K562 (cell line): ENCODE measurements around the gene KMT5B. TPM values are rescaled to one million over a fixed set of nuclear protein-coding genes. Genes with fewer than 3 reads are reported as not detected.

ENCODE experiments used
- ATF4 ChIP-seq: fragments of 450-650 bp; formaldehyde crosslinking; IDR thresholded peaks from 2 replicates; pipeline ENCODE4 v1.4.0; 2022; ENCODE audit warnings: mild to moderate bottlenecking, moderate library complexity
- ESRRA ChIP-seq: fragments of 450-650 bp; IDR thresholded peaks from 2 replicates; pipeline ENCODE4 v1.6.1; 2014; ENCODE audit warnings: low read depth, mild to moderate bottlenecking, moderate library complexity, borderline replicate concordance
- ILK ChIP-seq: fragments of 450-650 bp; IDR thresholded peaks from 2 replicates; pipeline ENCODE4 v1.6.1; 2016; ENCODE audit warnings: missing genetic modification characterization, low read depth, mild to moderate bottlenecking, missing compliant biosample characterization, moderate library complexity, borderline replicate concordance
- MCM7 ChIP-seq, 2 experiments: fragments of 450-650 bp; IDR thresholded peaks; 2 replicates each; pipeline ENCODE4 v1.6.1; 2016 to 2018
- NBN ChIP-seq: fragments of 450-650 bp; IDR thresholded peaks from 2 replicates; pipeline ENCODE4 v1.6.1; 2016; ENCODE audit warnings: low read depth, mild to moderate bottlenecking
- NCOA2 ChIP-seq, 2 experiments: fragments of 450-650 bp; IDR thresholded peaks; 2 replicates each; pipeline ENCODE4 v1.6.1; 2018; ENCODE audit warnings: mild to moderate bottlenecking in 2 of 2, moderate library complexity in 1 of 2; ENCODE audit not compliant: partially characterized antibody in 2 of 2
- NFIC ChIP-seq: fragments of 450-650 bp; IDR thresholded peaks from 2 replicates; pipeline ENCODE4 v1.6.1; 2017; ENCODE audit warnings: mild to moderate bottlenecking, inconsistent platforms
- RBM34 ChIP-seq: fragments of 200-400 bp; formaldehyde crosslinking; IDR thresholded peaks from 2 replicates; pipeline ENCODE4 v1.6.1; 2018; ENCODE audit warnings: low read length, borderline replicate concordance; ENCODE audit not compliant: insufficient read depth
- RBM39 ChIP-seq: fragments of 200-400 bp; formaldehyde crosslinking; optimal IDR thresholded peaks from 2 replicates; pipeline ENCODE3; 2018; ENCODE audit warnings: low read depth, low read length
- RFX7 ChIP-seq: fragments of 250-450 bp; sonication (Bioruptor Pico); IDR thresholded peaks from 2 replicates; pipeline ENCODE4 v1.5.1; 2021; ENCODE audit warnings: mild to moderate bottlenecking
- TARDBP ChIP-seq: fragments of 450-650 bp; IDR thresholded peaks from 2 replicates; pipeline ENCODE4 v1.6.1; 2016
- TCFL5 ChIP-seq: fragments of 250-450 bp; sonication (Bioruptor Pico); conservative IDR thresholded peaks from 2 replicates; pipeline ENCODE4 v1.6.1; 2021; ENCODE audit warnings: mild to moderate bottlenecking, moderate library complexity, matching md5 sums
- TSC22D4 ChIP-seq: fragments of 450-650 bp; IDR thresholded peaks from 2 replicates; pipeline ENCODE4 v1.6.1; 2016; ENCODE audit warnings: missing genetic modification characterization, missing biosample characterization, control low read depth
- ZBTB33 ChIP-seq: sonication (generic); formaldehyde crosslinking; IDR thresholded peaks from 2 replicates; pipeline ENCODE4 v1.8.1; 2023; ENCODE audit warnings: mild to moderate bottlenecking, missing genetic modification reagents
- ZBTB5 ChIP-seq: fragments of 450-650 bp; IDR thresholded peaks from 2 replicates; pipeline ENCODE4 v1.6.1; 2017; ENCODE audit warnings: antibody characterized with exemption
- ZNF184 ChIP-seq: sonication (generic); formaldehyde crosslinking; IDR thresholded peaks from 2 replicates; pipeline ENCODE4 v1.5.0; 2020; ENCODE audit warnings: missing genetic modification reagents
- ZNF436 ChIP-seq: fragments of 250-450, 450-650 bp; sonication (Bioruptor Pico); formaldehyde crosslinking; IDR thresholded peaks from 2 replicates; pipeline ENCODE4 v1.7.0; 2020; ENCODE audit warnings: mild to moderate bottlenecking
- ZNF589 ChIP-seq: fragments of 200-800 bp; sonication (Bioruptor generic); IDR thresholded peaks from 2 replicates; pipeline ENCODE4 v1.6.1; 2016; ENCODE audit warnings: low read depth, missing genetic modification characterization, missing compliant biosample characterization
- ZNF639 ChIP-seq, 2 experiments: fragments of 200-800 bp in 1 of 2; sonication (Bioruptor generic) in 1 of 2; sonication (generic) in 1 of 2; formaldehyde crosslinking in 1 of 2; IDR thresholded peaks in 1 of 2; conservative IDR thresholded peaks in 1 of 2; 2 replicates each; pipeline versions ENCODE4 v1.5.0 to v1.6.1; 2016 to 2020; ENCODE audit warnings: missing compliant biosample characterization in 1 of 2, missing genetic modification characterization in 1 of 2, missing genetic modification reagents in 1 of 2
- ZNF655 ChIP-seq: fragments of 250-450 bp; sonication (Bioruptor Pico); IDR thresholded peaks from 2 replicates; pipeline ENCODE4 v1.5.0; 2021
- polyA plus RNA-seq, 8 experiments: library from polyadenylated mRNA; depleted of rRNA in 4 of 8; stranded (reverse) in 5 of 8; unstranded in 3 of 8; fragments of >200 nt; fragmentation: Nextera tagmentation in 2 of 8; fragmentation: Illumina TruSeq in 1 of 8; extraction: Ambion mirVana in 2 of 8; extraction: Trizol in 1 of 8; gene quantifications; 2 replicates each; pipeline versions ENCODE4 v1.2.1 to v1.2.3, GENCODE V29; 2011 to 2014; ENCODE audit warnings: inconsistent platforms in 1 of 8, missing spikeins in 1 of 8
- total RNA-seq, 7 experiments: library from RNA; depleted of rRNA in 6 of 7; stranded (reverse); fragments of >200 nt in 6 of 7; fragmentation: Illumina TruSeq in 2 of 7; extraction: Trizol in 2 of 7; gene quantifications; 2 replicates each; pipeline versions ENCODE4 v1.2.1 to v1.2.3, GENCODE V29; 2011 to 2021; ENCODE audit warnings: low replicate concordance in 1 of 7

Gene KMT5B
- total and polyA plus RNA-seq, 9 of the 15 experiments (the other 6 are each of a cell fraction or from before 2014, with no cell fraction given): 7.3 to 27.3 (median 20.9) TPM

- TF ChIP-seq ZNF655 (no peak), TARDBP (peak; percentile 35; the same call in 1 of the 2 replicates), ZNF184 (no peak), ZNF589 (CRISPR knock-in tag) (peak; percentile 81; the same call in 1 of the 2 replicates), MCM7 (IDR thresholded peaks at IDR 0.05) (no peak), TCFL5 (CRISPR knock-in tag) (peak; percentile 73), ZNF639 (CRISPR knock-in tag; conservative IDR thresholded peaks at IDR 0.05 in 1 of 2, IDR thresholded peaks at IDR 0.05 in 1 of 2) (0 out of 4 replicates have a peak, but pooled peaks of 1 of the 2 experiments have one; percentile 52), RBM39 (peak; percentile 28), RFX7 (no peak), ILK (tag) (no peak), NCOA2 (IDR thresholded peaks at IDR 0.05; ENCODE audit: partially characterized antibody in 2 of 2) (no peak), ZBTB33 (peak; percentile 67; the same call in 1 of the 2 replicates), NBN (no peak), NFIC (peak; percentile 94), TSC22D4 (tag) (no peak), ZBTB5 (no peak), ESRRA (peak; percentile 35; the same call in 1 of the 2 replicates), RBM34 (no peak), ZNF436 (no peak), ATF4 (CRISPR knock-in tag) (no peak)
These were observed 44.6 kb upstream of the KMT5B start (continued) for GRCh38 chr11:68257477-68258362.
